Stomach (tissue), 9 donors: ENCODE measurements around the gene DPYSL5. TPM values are rescaled to one million over a fixed set of nuclear protein-coding genes. Genes with fewer than 3 reads are reported as not detected.
A peak's percentile ranks its signal among the peaks of the same experiment; 100 is the strongest.

Experiments
- DNase-seq, 2 donors: peaks; one replicate each; pipeline versions ENCODE4 v3.0.0 to v3.0.0-alpha.2; 2013 to 2019
- H3K27ac ChIP-seq, 5 donors: fragments of 200-600 bp in 4 of 5; sonication (generic) in 4 of 5; one replicate each; pipeline ENCODE4 v1.5.1; 2013 to 2019; ENCODE audit warnings: mild to moderate bottlenecking in 1 of 5, moderate library complexity in 1 of 5
- H3K27me3 ChIP-seq, 3 donors: fragments of 200-600 bp; sonication (generic); one replicate each; pipeline ENCODE4 v1.5.1; 2017 to 2019; ENCODE audit warnings: mixed run types in 1 of 3
- H3K36me3 ChIP-seq, 4 donors: fragments of 200-600 bp; sonication (generic); 1 replicate in 3 of 4; 2 replicates in 1 of 4; pipeline ENCODE4 v1.5.1; 2016 to 2019
- H3K4me1 ChIP-seq, 4 donors: fragments of 200-600 bp; sonication (generic); one replicate each; pipeline ENCODE4 v1.5.1; 2016 to 2019
- H3K4me3 ChIP-seq, 4 donors: fragments of 200-600 bp; sonication (generic) in 3 of 4; one replicate each; pipeline ENCODE4 v1.5.1; 2016 to 2019; ENCODE audit warnings: mild to moderate bottlenecking in 1 of 4
- H3K9me3 ChIP-seq, 4 donors: fragments of 200-600 bp; sonication (generic); one replicate each; pipeline ENCODE4 v1.5.1; 2016 to 2019
- CTCF ChIP-seq, 7 experiments: fragments of 450-650 bp in 4 of 7; fragments of 200-600 bp in 3 of 7; sonication (generic) in 3 of 7; IDR thresholded peaks; one replicate each; pipeline ENCODE4 v1.5.1; 2016 to 2019; ENCODE audit warnings: antibody characterized with exemption in 7 of 7, control low read depth in 2 of 7, mild to moderate bottlenecking in 1 of 7
- EP300 ChIP-seq: sonication (generic); formaldehyde crosslinking; IDR thresholded peaks from one replicate; pipeline ENCODE4 v1.6.1; 2017; ENCODE audit warnings: antibody characterized with exemption
- POLR2A ChIP-seq, 4 donors: fragments of 450-650 bp; IDR thresholded peaks; one replicate each; pipeline ENCODE4 v1.6.1; 2016; ENCODE audit warnings: antibody characterized with exemption in 4 of 4, control low read depth in 2 of 4, mild to moderate bottlenecking in 1 of 4, moderate library complexity in 1 of 4
- POLR2AphosphoS5 ChIP-seq, 3 donors: sonication (generic); formaldehyde crosslinking; IDR thresholded peaks; one replicate each; pipeline ENCODE4 v1.6.1; 2016; ENCODE audit warnings: antibody characterized with exemption in 3 of 3
- WGBS, 5 donors: extraction: QIAGEN DNeasy Blood & Tissue Kit in 3 of 5; methylation state at CpG; one replicate each; pipeline versions ENCODE4 v1.1.5 to v1.1.7; 2013 to 2018; 5-methylcytosine and 5-hydroxymethylcytosine counted together
- intact Hi-C: fragments of 100-400 bp; cut with DNase I; formaldehyde crosslinking; loops from one replicate; pipeline ENCODE4 v1.15.1; 2023; ENCODE audit warnings: low total_unique reads
- polyA plus RNA-seq, 3 donors: library from polyadenylated mRNA; stranded (reverse); fragments of 200-250 nt; gene quantifications; one replicate each; pipeline ENCODE4 v1.2.3, GENCODE V29; 2013
- total RNA-seq, 5 donors: library from RNA; depleted of rRNA; stranded (reverse); fragments of >200 nt; gene quantifications; one replicate each; pipeline versions ENCODE4 v1.1.0 to v1.2.3, GENCODE V29; 2014 to 2016
- donor health status: healthy with polysubstance abuse.
- donor health status: Bipolar disorder and iron deficiency.
- donor health status: healthy.

DPYSL5 gene
- total and polyA plus RNA-seq, 8 donors = 0.06 to 0.55 TPM; not detected in 6

DNA sequence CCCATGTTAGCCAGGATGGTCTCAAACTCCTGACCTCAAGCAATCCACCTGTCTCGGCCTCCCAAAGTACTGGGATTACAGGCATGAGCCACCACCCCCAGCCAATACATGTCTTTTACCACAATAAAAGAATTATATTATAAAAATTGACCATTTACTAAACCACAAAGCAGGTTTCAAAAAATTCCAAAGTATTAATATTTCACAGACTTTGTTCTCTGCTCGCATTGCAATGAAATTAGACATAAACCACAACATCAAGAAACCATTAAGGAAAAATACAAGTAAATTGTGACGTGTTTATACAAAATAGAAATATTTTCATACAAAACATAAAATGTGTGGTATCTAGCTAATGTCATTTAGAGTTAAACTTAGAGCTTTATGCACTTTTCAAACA, 109.1 kb downstream of the DPYSL5 start:
- WGBS, 5 donors = 54 to 77% (median 69%) methylated on average over 3 of the region's 3 CpGs
- Histone ChIP-seq H3K27me3 (peaks cover 0 to 80% (median 30%) of the 10 kb centered on the region in 3 donors), H3K4me3 (no peak overlapping the region), H3K4me1 (peaks cover 0 to 9% (median 3%) of the 10 kb centered on the region in 4 donors), H3K36me3 (no peaks in the 10 kb centered on the region), H3K9me3 (no peaks in the 10 kb centered on the region), H3K27ac (no peak overlapping the region)
- intact Hi-C loops = no loop called here
- TF ChIP-seq EP300 (no peak), POLR2A (IDR thresholded peaks at IDR 0.05) (no peak)
- no peak for DNase-seq

DNA sequence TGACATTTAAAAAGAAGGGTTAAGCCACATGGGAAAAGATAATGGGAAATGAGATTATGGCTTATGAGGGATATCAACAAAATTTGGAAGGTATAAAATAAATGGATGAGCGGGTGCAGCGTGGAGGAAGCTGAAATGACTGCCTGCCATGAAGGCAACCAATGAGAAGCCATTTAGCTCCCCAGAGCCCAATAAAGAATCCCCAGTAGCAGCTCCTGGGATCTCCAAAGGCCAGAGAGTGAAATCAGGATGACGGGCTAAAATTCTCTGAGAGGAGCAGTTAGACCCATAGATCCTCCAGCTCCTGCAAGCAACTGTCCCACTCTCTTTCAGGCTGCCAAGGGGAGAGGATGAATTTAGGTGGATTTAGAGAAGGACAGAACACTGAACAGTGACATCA, 109.6 kb downstream of the DPYSL5 start:
- Histone ChIP-seq H3K27me3 (peaks cover 0 to 80% (median 30%) of the 10 kb centered on the region in 3 donors), H3K36me3 (no peaks in the 10 kb centered on the region)
- TF ChIP-seq EP300 (no peak), CTCF (IDR thresholded peaks at IDR 0.05) (no peak), POLR2AphosphoS5 (IDR thresholded peaks at IDR 0.05) (no peak), POLR2A (IDR thresholded peaks at IDR 0.05) (no peak)

DNA sequence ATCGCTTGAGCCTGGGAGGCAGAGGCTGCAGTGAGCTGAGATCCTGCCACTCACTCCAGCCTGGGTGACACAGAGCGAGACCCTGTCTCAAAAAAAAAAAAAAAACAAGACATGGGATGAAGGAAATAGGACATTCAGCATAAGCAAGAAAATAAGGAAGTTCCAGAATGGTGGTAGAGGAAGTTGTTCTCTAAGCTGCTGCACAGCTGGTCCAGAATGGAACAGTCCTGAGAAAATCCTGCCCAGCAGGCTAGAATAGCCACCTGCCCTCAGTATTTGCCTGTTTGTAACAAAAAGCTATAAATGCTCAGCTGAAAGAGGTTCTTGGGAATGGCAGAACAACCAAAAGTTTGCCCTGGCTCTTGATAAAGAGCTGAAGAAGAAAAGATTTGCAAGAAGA, 111.4 kb downstream of the DPYSL5 start:
- Histone ChIP-seq H3K4me3 (no peak overlapping the region), H3K27me3 (peaks cover 0 to 68% (median 27%) of the 10 kb centered on the region in 3 donors), H3K36me3 (no peaks in the 10 kb centered on the region), H3K9me3 (no peaks in the 10 kb centered on the region), H3K4me1 (peaks cover 0 to 9% (median 3%) of the 10 kb centered on the region in 4 donors), H3K27ac (no peak overlapping the region)
- intact Hi-C loops = no loop called here
- DNase-seq = no peak
- TF ChIP-seq POLR2A (IDR thresholded peaks at IDR 0.05) = no peak
- TF ChIP-seq POLR2AphosphoS5 (IDR thresholded peaks at IDR 0.05) = no peak
- 75 to 89% (median 85%) methylated on average over 2 of the region's 2 CpGs for WGBS, 5 donors

More for the DNA sequence above, 109.6 kb downstream of the DPYSL5 start:
- 48 to 72% (median 64%) methylated on average over 3 of the region's 3 CpGs for WGBS, 5 donors
- Histone ChIP-seq H3K9me3 (no peaks in the 10 kb centered on the region), H3K4me1 (peaks cover 0 to 9% (median 3%) of the 10 kb centered on the region in 4 donors), H3K27ac (no peak overlapping the region), H3K4me3 (no peak overlapping the region)
- intact Hi-C loops = no loop called here
- DNase-seq = no peak

DNA sequence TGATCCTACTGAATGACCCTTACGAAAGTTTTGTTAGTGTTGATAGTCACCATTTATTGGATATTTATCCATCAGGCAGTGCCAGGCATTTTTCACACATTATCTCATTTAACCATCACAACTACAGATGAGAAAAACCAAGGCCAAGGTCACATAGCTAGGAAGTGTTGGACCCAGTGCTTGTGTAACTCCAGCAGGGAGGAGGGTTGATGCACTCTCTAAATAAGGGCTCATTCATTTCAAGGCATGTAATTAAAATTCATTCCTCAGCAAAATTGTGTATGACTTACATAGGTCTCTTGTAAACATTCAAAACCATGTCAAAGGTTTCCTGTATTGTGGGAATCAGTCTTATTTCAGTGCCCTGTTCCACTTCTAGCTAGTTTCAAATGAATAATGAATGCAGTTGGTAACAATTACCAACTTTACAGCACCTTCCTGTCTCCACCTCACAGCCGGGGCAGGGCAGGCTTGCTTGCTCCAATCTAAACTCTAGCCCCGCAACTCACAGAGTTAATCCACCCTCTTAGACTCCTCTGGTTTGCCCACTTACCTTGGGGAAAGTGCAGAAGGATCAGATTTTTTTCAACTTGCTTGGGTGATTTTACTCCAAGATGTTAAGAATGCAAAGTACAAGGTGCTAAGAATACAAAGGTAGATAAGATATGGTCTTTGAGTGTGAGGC, 116.7 kb downstream of the DPYSL5 start:
- Histone ChIP-seq H3K27me3 (peaks cover 0 to 20% (median 7%) of the 10 kb centered on the region in 3 donors), H3K4me1 (peaks cover 0 to 10% (median 4%) of the 10 kb centered on the region in 4 donors), H3K9me3 (no peaks in the 10 kb centered on the region), H3K36me3 (no peaks in the 10 kb centered on the region), H3K27ac (no peak overlapping the region), H3K4me3 (no peak overlapping the region)
- 50 to 67% (median 52%) methylated on average over 3 of the region's 3 CpGs for WGBS, 5 donors
- DNase-seq = peak in 1 of 2 donors; percentile 39
- TF ChIP-seq EP300 (no peak), CTCF (IDR thresholded peaks at IDR 0.05) (no peak)
- intact Hi-C loops = loop anchor here (5.0 kb wide), 1 partner anchor 53 kb away; no protein-coding TSS in a partner anchor

GRCh38 chr2:26968001-26968400, 120.1 kb downstream of the DPYSL5 start:
- intact Hi-C loops = loop anchor here (5.0 kb wide), 1 partner anchor 49 kb away; no protein-coding TSS in a partner anchor
- DNase-seq = no peak
- no peaks in the 10 kb centered on the region for H3K27me3 ChIP-seq
- no peaks in the 10 kb centered on the region for H3K36me3 ChIP-seq
- H3K4me3 ChIP-seq = no peak overlapping the region
- 45 to 68% (median 62%) methylated on average over 3 of the region's 3 CpGs for WGBS, 5 donors
- H3K9me3 ChIP-seq = no peaks in the 10 kb centered on the region
- no peak overlapping the region for H3K27ac ChIP-seq
- TF ChIP-seq POLR2A (IDR thresholded peaks at IDR 0.05) (no peak), CTCF (IDR thresholded peaks at IDR 0.05) (no peak), POLR2AphosphoS5 (IDR thresholded peaks at IDR 0.05) (no peak), EP300 (no peak)
- peaks cover 22 to 31% (median 27%) of the 10 kb centered on the region in 4 donors for H3K4me1 ChIP-seq
